Gastrocnemius medialis (tissue), 4 donors: ENCODE results near the gene SERTAD3.
"Not testable (repeated sequence)": the region's sequence is repeated elsewhere in the genome, so short reads cannot be mapped to it uniquely, and the experiment has no call there.

ENCODE experiments used
- POLR2A ChIP-seq, 2 donors: fragments of 450-650 bp; IDR thresholded peaks; one replicate each; pipeline ENCODE4 v1.6.1; 2017; ENCODE audit warnings: antibody characterized with exemption in 2 of 2, mild to moderate bottlenecking in 2 of 2, moderate library complexity in 2 of 2
- TF ChIP-seq, protein P1 (sequence below), 5 experiments: fragments of 450-650 bp in 3 of 5; fragments of 200-600 bp in 2 of 5; sonication (generic) in 2 of 5; IDR thresholded peaks in 4 of 5; conservative IDR thresholded peaks in 1 of 5; 1 replicate in 4 of 5; 2 replicates in 1 of 5; pipeline ENCODE4 v1.5.1; 2016 to 2019; ENCODE audit warnings: antibody characterized with exemption in 5 of 5, mild to moderate bottlenecking in 3 of 5, moderate library complexity in 3 of 5

DNA sequence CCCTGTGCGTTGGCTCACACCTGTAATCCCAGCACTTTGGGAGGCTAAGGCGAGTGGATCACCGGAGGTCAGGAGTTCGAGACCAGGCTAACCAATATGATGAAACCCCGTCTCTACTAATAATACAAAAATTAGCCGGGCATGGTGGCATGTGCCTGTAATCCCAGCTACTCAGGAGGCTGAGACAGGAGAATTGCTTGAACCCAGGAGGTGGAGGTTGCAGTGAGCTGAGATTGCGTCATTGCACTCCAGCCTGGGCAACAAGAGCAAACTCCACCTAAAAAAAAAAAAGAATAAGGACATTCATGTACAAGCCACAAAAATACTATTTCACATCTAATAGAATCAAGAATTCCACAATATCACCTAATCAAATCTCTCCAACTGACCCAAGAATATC lies 15.9 kb downstream of the SERTAD3 start:
- TF ChIP-seq, protein P1, sequence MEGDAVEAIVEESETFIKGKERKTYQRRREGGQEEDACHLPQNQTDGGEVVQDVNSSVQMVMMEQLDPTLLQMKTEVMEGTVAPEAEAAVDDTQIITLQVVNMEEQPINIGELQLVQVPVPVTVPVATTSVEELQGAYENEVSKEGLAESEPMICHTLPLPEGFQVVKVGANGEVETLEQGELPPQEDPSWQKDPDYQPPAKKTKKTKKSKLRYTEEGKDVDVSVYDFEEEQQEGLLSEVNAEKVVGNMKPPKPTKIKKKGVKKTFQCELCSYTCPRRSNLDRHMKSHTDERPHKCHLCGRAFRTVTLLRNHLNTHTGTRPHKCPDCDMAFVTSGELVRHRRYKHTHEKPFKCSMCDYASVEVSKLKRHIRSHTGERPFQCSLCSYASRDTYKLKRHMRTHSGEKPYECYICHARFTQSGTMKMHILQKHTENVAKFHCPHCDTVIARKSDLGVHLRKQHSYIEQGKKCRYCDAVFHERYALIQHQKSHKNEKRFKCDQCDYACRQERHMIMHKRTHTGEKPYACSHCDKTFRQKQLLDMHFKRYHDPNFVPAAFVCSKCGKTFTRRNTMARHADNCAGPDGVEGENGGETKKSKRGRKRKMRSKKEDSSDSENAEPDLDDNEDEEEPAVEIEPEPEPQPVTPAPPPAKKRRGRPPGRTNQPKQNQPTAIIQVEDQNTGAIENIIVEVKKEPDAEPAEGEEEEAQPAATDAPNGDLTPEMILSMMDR (IDR thresholded peaks at IDR 0.05 in 4 of 5, conservative IDR thresholded peaks at IDR 0.05 in 1 of 5): not testable (repeated sequence)
- not testable (repeated sequence) for TF ChIP-seq POLR2A (IDR thresholded peaks at IDR 0.05)
